ENCODE results near the gene CLOCK.
"Not testable (repeated sequence)": the region's sequence is repeated elsewhere in the genome, so short reads cannot be mapped to it uniquely, and the experiment has no call there.

The CLOCK gene

GRCh38 chr4:55546756-55547465 lies at the start of gene CLOCK:
TSS of gene CLOCK (minus strand) at chr4:55546909. CDS start at chr4:55482785, 64,124 bp downstream.
- peak; percentile 90 for DNase-seq

- DNase-seq: no peak
Observed at GRCh38 chr4:55592014-55592413, 45.3 kb upstream of the CLOCK start, which contains the start of gene PDCL2. TSS of gene PDCL2 (minus strand) at chr4:55592245. CDS start at chr4:55592109, 136 bp downstream.

- DNase-seq: no peak
Observed at GRCh38 chr4:55588160-55588559, 41.5 kb upstream of the CLOCK start.

GRCh38 chr4:55582773-55583172 lies 36.1 kb upstream of the CLOCK start:
- DNase-seq: not testable (repeated sequence)

- no peak for DNase-seq
Observed at GRCh38 chr4:55578341-55579010, 31.8 kb upstream of the CLOCK start.

GRCh38 chr4:55575513-55575912 lies 28.8 kb upstream of the CLOCK start:
- no peak for DNase-seq

- no peak for DNase-seq
Observed at GRCh38 chr4:55574252-55574651, 27.5 kb upstream of the CLOCK start.

GRCh38 chr4:55571806-55572205 lies 25.1 kb upstream of the CLOCK start:
- no peak for DNase-seq

GRCh38 chr4:55568905-55569504 lies 22.3 kb upstream of the CLOCK start:
- DNase-seq: no peak

- DNase-seq: no peak
Observed at GRCh38 chr4:55561889-55562288, 15.2 kb upstream of the CLOCK start.

GRCh38 chr4:55560096-55560495 lies 13.4 kb upstream of the CLOCK start:
- DNase-seq: no peak

- DNase-seq: no peak
Observed at GRCh38 chr4:55554453-55555030, 7.8 kb upstream of the CLOCK start.

- DNase-seq: no peak
Observed at GRCh38 chr4:55553441-55554201, 6.9 kb upstream of the CLOCK start.

GRCh38 chr4:55551964-55552363 lies 5.3 kb upstream of the CLOCK start:
- not testable (repeated sequence) for DNase-seq

- DNase-seq: no peak
Observed at GRCh38 chr4:55549888-55550287, 3.2 kb upstream of the CLOCK start.

- no peak for DNase-seq
Observed at GRCh38 chr4:55547918-55548317, 1.2 kb upstream of the CLOCK start.

- DNase-seq: no peak
Observed at GRCh38 chr4:55547466-55547770, 709 bp upstream of the CLOCK start.

GRCh38 chr4:55546506-55546755 lies 278 bp downstream of the CLOCK start:
- no peak for DNase-seq

- peak; percentile 74 for DNase-seq
Observed at GRCh38 chr4:55545641-55546505, 836 bp downstream of the CLOCK start.

- no peak for DNase-seq
Observed at GRCh38 chr4:55545151-55545550, 1.6 kb downstream of the CLOCK start.

- DNase-seq: no peak
Observed at GRCh38 chr4:55543858-55544257, 2.9 kb downstream of the CLOCK start.

- DNase-seq: no peak
Observed at GRCh38 chr4:55540271-55540670, 6.4 kb downstream of the CLOCK start.

Measured in stimulated activated CD4-positive, alpha-beta T cell treated with anti-CD3 and anti-CD28 coated beads, Interleukin-15, amount 100 ng/mL, for 24 hours (primary cell).